ENCODE results near the gene ABCB10.

ABCB10 gene

GRCh38 chr1:229590119-229590518, 31.6 kb upstream of the ABCB10 start:
- no peak for DNase-seq (ENCODE audit: extremely low spot score)
- CTCF ChIA-PET = no interaction called here
- POLR2A ChIA-PET = no interaction called here
- TF ChIP-seq LEF1 (IDR thresholded peaks at IDR 0.05; ENCODE audit: borderline replicate concordance) = no peak
- no peak for TF ChIP-seq PKNOX1 (IDR thresholded peaks at IDR 0.05)
- no peak for TF ChIP-seq FOXK2 (IDR thresholded peaks at IDR 0.05)
- no peak for TF ChIP-seq L3MBTL2 (conservative IDR thresholded peaks at IDR 0.05)
- no peak for TF ChIP-seq TARDBP (IDR thresholded peaks at IDR 0.05)
- no peak for TF ChIP-seq CTBP1 (IDR thresholded peaks at IDR 0.05; ENCODE audit: borderline replicate concordance)
- TF ChIP-seq ARNT (IDR thresholded peaks at IDR 0.05) = no peak
- TF ChIP-seq SP1 (IDR thresholded peaks at IDR 0.05) = no peak
- TF ChIP-seq FOXA1 (IDR thresholded peaks at IDR 0.05) = no peak
- no peak for TF ChIP-seq FOXM1 (IDR thresholded peaks at IDR 0.05; ENCODE audit: borderline replicate concordance)
- TF ChIP-seq ELF4 (IDR thresholded peaks at IDR 0.05) = no peak
- TF ChIP-seq HDGF (IDR thresholded peaks at IDR 0.05; ENCODE audit: borderline replicate concordance) = no peak
- TF ChIP-seq BHLHE40 (IDR thresholded peaks at IDR 0.05; ENCODE audit: borderline replicate concordance) = no peak
- TF ChIP-seq ZNF384 (IDR thresholded peaks at IDR 0.05) = no peak
- TF ChIP-seq NFRKB (IDR thresholded peaks at IDR 0.05) = no peak

GRCh38 chr1:229585338-229585737, 26.8 kb upstream of the ABCB10 start:
- TF ChIP-seq PKNOX1 (IDR thresholded peaks at IDR 0.05) (no peak), NFRKB (IDR thresholded peaks at IDR 0.05) (no peak), SUZ12 (IDR thresholded peaks at IDR 0.05) (no peak), HDGF (IDR thresholded peaks at IDR 0.05; ENCODE audit: borderline replicate concordance) (no peak), L3MBTL2 (conservative IDR thresholded peaks at IDR 0.05) (no peak), LEF1 (IDR thresholded peaks at IDR 0.05; ENCODE audit: borderline replicate concordance) (no peak), BHLHE40 (IDR thresholded peaks at IDR 0.05; ENCODE audit: borderline replicate concordance) (no peak), SP1 (IDR thresholded peaks at IDR 0.05) (no peak), ZNF384 (IDR thresholded peaks at IDR 0.05) (no peak), ARNT (IDR thresholded peaks at IDR 0.05) (no peak), ELF4 (IDR thresholded peaks at IDR 0.05) (no peak), FOXK2 (IDR thresholded peaks at IDR 0.05) (no peak), FOXM1 (IDR thresholded peaks at IDR 0.05; ENCODE audit: borderline replicate concordance) (no peak), TARDBP (IDR thresholded peaks at IDR 0.05) (no peak), CTBP1 (IDR thresholded peaks at IDR 0.05; ENCODE audit: borderline replicate concordance) (no peak)
- CTCF ChIA-PET = no interaction called here
- no peak for DNase-seq (ENCODE audit: extremely low spot score)
- POLR2A ChIA-PET = no interaction called here

- TF ChIP-seq HDGF (IDR thresholded peaks at IDR 0.05; ENCODE audit: borderline replicate concordance) = no peak
- TF ChIP-seq L3MBTL2 (conservative IDR thresholded peaks at IDR 0.05) = no peak
- TF ChIP-seq FOXM1 (IDR thresholded peaks at IDR 0.05; ENCODE audit: borderline replicate concordance) = no peak
- TF ChIP-seq FOXA1 (IDR thresholded peaks at IDR 0.05) = no peak
- TF ChIP-seq ARNT (IDR thresholded peaks at IDR 0.05) = no peak
- TF ChIP-seq CTBP1 (IDR thresholded peaks at IDR 0.05; ENCODE audit: borderline replicate concordance) = no peak
- no peak for TF ChIP-seq BHLHE40 (IDR thresholded peaks at IDR 0.05; ENCODE audit: borderline replicate concordance)
- no peak for TF ChIP-seq FOXK2 (IDR thresholded peaks at IDR 0.05)
- no peak for TF ChIP-seq SUZ12 (IDR thresholded peaks at IDR 0.05)
- no peak for TF ChIP-seq NFRKB (IDR thresholded peaks at IDR 0.05)
- no peak for TF ChIP-seq LEF1 (IDR thresholded peaks at IDR 0.05; ENCODE audit: borderline replicate concordance)
- no peak for TF ChIP-seq ELF4 (IDR thresholded peaks at IDR 0.05)
- no peak for TF ChIP-seq PKNOX1 (IDR thresholded peaks at IDR 0.05)
- TF ChIP-seq TARDBP (IDR thresholded peaks at IDR 0.05) = no peak
- no peak for TF ChIP-seq ZNF384 (IDR thresholded peaks at IDR 0.05)
- TF ChIP-seq SP1 (IDR thresholded peaks at IDR 0.05) = no peak
- CTCF ChIA-PET = no interaction called here
- POLR2A ChIA-PET = interaction anchor here (1.3 kb wide), 2 partner anchors 24 to 75 kb away, joined by 3 to 6 read pairs; partner anchors contain the start of genes ABCB10 and NUP133
- no peak for DNase-seq (ENCODE audit: extremely low spot score)
Observed at GRCh38 chr1:229582715-229583114, 24.2 kb upstream of the ABCB10 start.

- DNase-seq (ENCODE audit: extremely low spot score) = no peak
- POLR2A ChIA-PET = no interaction called here
- CTCF ChIA-PET = no interaction called here
- TF ChIP-seq LEF1 (IDR thresholded peaks at IDR 0.05; ENCODE audit: borderline replicate concordance) = no peak
- no peak for TF ChIP-seq ELF4 (IDR thresholded peaks at IDR 0.05)
- no peak for TF ChIP-seq CTBP1 (IDR thresholded peaks at IDR 0.05; ENCODE audit: borderline replicate concordance)
- TF ChIP-seq FOXA1 (IDR thresholded peaks at IDR 0.05) = no peak
- TF ChIP-seq HDGF (IDR thresholded peaks at IDR 0.05; ENCODE audit: borderline replicate concordance) = no peak
- TF ChIP-seq L3MBTL2 (conservative IDR thresholded peaks at IDR 0.05) = no peak
- no peak for TF ChIP-seq FOXM1 (IDR thresholded peaks at IDR 0.05; ENCODE audit: borderline replicate concordance)
- no peak for TF ChIP-seq TARDBP (IDR thresholded peaks at IDR 0.05)
- TF ChIP-seq FOXK2 (IDR thresholded peaks at IDR 0.05) = no peak
- TF ChIP-seq SP1 (IDR thresholded peaks at IDR 0.05) = no peak
- no peak for TF ChIP-seq ARNT (IDR thresholded peaks at IDR 0.05)
- TF ChIP-seq SUZ12 (IDR thresholded peaks at IDR 0.05) = no peak
- no peak for TF ChIP-seq NFRKB (IDR thresholded peaks at IDR 0.05)
- TF ChIP-seq BHLHE40 (IDR thresholded peaks at IDR 0.05; ENCODE audit: borderline replicate concordance) = no peak
- no peak for TF ChIP-seq ZNF384 (IDR thresholded peaks at IDR 0.05)
- no peak for TF ChIP-seq PKNOX1 (IDR thresholded peaks at IDR 0.05)
Observed at GRCh38 chr1:229582011-229582694, 23.6 kb upstream of the ABCB10 start.

GRCh38 chr1:229581485-229581884, 23.0 kb upstream of the ABCB10 start:
- no peak for TF ChIP-seq NFRKB (IDR thresholded peaks at IDR 0.05)
- no peak for TF ChIP-seq L3MBTL2 (conservative IDR thresholded peaks at IDR 0.05)
- CTCF ChIA-PET = no interaction called here
- POLR2A ChIA-PET = no interaction called here
- no peak for DNase-seq (ENCODE audit: extremely low spot score)
